Activated gamma-delta T cell treated with Interleukin-2 at 50 U/mL for 16 hours (primary cell): Measurements from ENCODE around the gene POLR1D.

Source experiments
- DNase-seq: peaks from one replicate; pipeline ENCODE4 v3.0.0-alpha.2; 2020

Gene POLR1D

GRCh38 chr13:27621366-27622101, at the start of gene POLR1D:
POLR1D (plus strand) TSS chr13:27621892; CDS start chr13:27621984, 92 bp downstream.
- peak; percentile 85 for DNase-seq

- DNase-seq: no peak
These were observed 49.3 kb upstream of the POLR1D start for GRCh38 chr13:27572234-27572901.

GRCh38 chr13:27573265-27573664, 48.4 kb upstream of the POLR1D start:
- DNase-seq: no peak

DNA sequence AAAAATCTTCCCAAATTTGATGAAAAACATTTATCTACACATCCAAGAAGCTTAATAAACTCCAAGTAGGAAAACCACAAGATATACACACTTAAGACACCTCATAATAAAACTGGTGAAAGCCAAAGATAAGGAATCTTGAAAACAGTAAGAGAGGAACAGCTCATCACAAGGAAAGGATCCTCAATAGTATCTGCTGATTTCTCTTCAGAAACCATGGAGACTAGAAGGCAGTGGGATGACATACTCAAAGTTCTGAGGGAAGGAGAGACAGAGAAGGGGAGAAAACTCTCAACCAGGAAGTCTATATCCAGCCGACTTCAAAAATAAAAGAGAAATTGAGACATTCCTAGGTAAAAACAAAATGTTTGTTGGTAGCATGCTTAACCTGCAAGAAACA, 47.0 kb upstream of the POLR1D start:
- no peak for DNase-seq

DNA sequence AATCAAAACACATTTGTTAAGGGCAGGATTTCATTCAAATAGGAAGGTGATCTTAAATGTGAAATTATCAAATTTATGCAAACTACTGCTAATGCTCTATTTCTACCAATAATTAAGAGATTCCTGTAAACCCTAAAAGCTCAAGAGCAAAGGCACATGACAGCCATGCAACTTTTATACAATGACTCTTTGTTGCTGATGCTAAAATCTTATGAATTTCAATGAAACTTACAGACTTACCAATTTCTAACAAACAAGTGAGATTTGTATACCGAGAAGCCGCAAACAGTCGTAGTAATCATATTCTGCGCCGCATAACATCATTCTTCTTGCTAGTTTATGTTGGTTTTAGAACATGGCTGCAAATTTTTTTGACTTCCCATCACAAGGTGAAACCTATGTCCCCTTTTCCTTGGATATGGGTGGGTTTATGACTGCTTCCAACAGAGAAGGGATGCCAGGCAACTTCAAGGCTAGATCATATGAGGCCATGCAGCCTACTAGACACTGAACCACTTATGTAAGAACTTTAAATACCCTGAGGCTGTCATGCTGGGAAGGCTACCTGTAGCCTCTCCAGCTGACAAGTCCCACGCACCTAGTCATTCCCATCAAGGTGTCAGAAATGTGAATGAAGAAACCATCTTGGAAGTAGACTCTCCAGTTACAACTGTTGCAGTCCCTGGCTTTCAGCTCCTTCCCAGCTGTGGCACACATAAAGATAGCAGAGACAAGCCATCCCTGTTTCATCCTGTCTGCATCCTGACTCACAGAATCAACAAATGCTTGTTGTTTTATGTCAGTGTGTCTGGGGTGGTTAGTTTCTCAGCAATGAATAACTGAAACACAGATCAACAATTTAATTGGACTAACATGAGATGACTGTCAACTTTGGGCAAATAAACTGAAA, 43.3 kb upstream of the POLR1D start:
- no peak for DNase-seq

DNA sequence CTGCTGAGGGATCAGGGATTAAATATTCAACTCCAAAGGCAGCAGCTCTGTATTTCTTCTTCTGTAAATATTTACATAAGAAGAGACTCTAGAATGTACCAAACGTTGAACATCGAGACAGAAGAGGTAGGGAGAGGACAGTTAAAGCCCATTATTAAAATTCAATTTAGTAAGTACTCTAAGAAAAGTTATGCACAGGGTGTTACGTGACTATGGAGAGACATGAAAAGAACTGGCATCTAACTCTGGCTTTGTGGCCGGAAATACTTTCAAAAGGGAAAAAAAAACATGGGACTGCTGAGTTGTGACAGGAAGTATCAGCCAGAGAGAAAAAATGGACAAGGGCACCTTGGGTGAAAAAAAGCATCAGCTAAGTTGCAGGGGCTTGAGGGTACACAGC, 38.0 kb upstream of the POLR1D start:
- no peak for DNase-seq

DNA sequence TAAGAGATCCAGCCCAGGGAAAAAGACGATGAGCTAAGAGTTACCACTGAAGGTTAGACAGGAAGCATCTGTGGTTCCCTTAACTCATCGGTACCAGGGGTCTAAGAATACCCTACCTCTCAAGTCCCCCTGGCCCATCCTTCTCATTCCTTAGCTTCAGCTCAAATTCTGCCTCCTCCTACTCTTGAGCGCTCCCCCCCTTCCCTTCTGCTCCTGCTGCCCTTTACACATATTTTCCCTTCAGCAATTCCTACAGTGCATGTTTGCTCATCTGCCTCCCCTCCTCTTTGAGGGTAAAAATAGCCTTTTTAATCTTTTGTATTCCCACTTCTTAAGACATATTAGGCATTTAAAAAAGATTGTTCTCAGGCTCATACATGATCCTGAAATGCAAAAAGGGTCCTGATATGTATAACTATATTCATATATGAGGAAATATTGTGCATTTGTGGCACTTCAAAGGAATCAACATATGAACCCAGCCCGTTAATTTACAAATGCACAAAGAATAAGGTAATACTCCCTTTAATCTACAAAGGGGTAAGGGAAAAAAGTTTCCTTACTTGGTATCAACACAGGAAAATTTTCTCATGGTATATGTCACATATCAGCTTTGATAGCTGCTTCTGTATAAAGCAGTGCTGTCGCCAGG, 34.5 kb upstream of the POLR1D start:
- DNase-seq: no peak

DNA sequence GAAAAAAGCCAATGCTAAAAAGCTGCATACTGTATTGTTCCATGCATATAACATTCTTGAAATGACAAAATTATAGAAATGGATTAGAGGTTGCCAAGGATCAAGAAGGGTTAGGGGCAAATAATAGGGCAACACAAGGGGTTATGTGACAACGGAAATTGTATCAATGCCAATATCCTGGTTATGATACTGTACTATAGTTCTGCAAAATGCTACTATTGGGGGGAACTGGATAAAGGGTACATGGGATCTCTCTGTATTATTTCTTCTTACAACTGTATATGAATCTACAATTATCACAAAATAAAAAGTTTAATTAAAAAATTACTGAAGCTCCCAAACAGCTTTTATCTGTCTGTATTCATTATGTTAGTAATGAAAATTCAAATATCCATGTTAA, 33.3 kb upstream of the POLR1D start:
- DNase-seq: no peak

DNA sequence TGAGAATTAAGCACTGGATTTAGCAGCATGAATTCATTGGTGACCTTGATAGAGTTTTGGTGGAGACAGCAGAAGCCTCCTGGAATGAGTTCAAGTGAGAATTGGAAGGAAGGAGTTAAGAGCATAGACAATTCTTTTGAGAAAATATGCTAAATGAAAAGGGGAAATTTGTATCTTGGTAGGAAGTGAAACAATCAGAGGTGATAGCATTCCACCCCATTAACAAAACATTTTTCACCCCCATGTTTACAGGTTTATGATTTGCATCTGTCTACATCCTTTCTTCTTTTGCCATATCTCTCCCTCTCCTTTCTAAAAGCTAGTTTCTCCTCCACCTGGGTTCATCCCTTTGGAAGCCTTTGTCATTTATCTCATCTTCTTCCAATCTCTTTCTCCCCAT, 28.8 kb upstream of the POLR1D start:
- DNase-seq: no peak

DNA sequence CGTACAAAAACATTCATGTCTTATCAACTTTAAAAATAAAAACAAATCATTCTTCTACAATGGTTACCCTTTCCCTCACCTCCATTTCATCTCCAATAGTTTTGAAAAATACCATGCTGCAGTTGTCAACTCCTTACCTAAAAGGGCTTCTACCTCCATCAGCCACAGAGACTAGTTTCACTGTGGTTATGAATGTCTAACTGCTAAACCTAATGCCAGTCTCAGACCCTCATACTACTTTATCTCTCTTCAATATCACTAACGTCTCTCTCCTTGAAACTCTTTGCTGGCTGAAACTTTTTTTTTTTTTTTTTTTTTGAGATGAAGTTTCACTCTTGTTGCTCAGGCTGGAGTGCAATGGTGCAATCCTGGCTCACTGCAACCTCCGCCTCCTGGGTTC, 28.4 kb upstream of the POLR1D start:
- no peak for DNase-seq

GRCh38 chr13:27595055-27595811, 26.5 kb upstream of the POLR1D start:
- no peak for DNase-seq

DNA sequence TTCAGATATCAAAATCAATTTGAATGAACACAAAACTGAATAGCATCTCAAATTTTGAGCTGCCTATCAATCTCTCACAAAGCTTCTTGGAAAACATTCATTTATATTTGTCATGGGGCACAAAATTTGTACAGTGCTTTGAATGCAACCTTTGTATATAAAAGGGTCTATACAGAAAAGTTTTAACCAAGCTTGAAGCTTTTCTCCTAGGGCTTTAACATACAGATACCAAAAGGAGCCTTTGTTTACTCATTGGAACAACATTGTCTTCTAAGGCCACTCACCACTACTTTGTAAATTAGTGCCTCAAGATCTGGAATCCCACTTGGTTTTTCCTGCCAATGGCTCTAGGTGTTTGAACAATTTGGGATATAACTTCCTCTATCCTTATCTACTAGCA, 22.6 kb upstream of the POLR1D start:
- DNase-seq: no peak

DNA sequence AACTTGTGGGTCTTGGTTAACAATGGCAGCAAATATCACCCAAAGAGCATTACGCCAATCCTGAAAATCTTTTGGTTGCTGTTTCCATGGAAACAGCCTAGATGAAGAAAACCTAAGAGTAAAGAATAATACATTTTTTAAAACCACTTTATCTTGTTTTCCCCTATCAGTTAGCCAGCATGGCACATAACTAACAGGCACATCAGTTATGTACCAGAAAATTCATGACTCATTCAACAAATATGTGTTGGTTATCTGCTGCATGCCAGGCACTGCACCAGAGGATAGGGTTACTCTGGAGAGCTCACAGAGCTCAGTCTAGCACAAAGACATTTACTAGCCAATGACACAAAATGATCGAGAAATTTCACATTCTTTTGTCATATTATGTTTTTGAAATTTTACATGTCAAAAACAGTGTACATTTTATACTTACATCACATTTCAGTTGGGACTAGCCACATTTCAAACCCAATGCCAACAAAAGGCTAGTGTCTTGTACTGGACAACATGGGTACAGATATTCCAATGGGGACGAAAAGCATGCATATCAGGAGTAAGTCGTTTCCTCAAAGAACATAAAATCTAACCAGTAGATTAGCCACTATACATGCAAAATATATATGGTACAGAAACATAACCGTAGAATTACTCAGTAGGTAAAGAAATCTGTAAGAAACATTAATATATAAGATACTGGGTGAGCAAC, 21.7 kb upstream of the POLR1D start:
- DNase-seq: no peak

DNA sequence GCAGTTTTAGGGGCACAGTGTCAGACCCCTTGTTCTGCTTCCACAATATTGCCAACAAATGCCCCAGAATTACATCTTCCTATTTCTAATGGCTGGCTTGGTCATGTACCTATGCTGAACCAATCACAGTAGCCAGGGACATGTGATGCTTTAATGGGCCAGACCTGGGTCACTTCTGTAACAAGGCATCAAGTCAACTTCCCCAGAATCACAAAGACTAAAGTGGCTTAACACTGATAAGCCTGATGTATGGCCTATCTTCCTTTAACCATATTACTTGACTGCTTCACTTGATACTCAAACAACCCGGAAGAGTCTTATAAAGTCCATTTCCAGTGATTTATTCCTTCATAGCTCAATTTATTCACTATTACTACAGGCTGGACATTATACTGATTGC, 21.0 kb upstream of the POLR1D start:
- DNase-seq: no peak

DNA sequence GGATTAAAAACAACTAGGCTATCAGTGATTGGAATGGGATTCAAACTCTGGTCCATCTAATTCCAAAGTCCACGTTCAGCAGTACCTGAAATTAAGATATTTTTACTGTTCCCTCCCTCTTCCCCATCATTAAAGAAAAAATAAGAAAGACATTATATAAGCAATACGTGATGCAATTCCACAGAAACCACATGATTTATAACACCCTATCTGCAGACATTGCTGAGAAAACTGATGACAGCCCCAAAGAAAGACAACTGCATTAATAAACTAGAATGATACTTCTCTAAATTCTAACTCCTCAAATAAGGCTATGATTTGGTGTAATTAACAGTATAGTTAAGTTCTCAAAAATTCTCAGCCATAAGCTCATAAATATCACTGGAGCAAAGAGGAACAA, 20.5 kb upstream of the POLR1D start:
- DNase-seq: no peak

DNA sequence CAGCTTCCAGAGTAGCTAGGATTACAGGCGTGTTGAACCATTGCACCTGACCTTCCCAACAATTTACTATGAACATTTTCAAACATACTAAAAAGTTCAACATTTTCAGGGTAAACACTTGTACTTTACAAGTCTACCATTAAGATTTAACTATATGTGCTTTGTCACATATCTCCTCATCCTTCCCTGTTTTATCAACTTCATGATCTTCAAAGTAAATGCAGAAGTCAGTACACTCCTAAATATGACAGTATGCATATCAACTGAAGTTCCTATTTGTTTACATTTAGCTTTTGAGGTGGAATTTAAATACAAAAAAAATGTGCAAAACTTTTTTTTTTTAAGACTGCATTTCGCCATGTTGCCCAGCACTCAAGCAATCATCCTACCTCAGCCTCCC, 19.9 kb upstream of the POLR1D start:
- no peak for DNase-seq

DNA sequence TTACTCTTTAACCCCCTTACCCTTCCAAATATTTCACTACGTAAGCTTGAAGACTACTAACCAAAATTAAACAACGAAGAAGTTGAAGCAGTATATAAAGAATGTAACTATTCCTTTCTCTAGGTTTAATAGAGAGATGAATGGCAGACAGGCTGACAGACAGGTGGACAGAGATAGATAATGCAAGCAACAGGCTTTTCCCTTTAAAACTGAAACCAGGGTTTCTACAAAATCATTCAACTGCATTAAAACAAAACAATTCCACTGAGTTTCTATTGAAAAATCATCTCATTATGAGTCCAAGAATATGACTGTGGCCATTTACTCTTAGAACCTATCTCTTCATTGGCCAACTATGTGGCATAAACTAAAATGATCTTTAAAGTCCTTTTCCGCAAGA, 16.6 kb upstream of the POLR1D start:
- DNase-seq: no peak

DNA sequence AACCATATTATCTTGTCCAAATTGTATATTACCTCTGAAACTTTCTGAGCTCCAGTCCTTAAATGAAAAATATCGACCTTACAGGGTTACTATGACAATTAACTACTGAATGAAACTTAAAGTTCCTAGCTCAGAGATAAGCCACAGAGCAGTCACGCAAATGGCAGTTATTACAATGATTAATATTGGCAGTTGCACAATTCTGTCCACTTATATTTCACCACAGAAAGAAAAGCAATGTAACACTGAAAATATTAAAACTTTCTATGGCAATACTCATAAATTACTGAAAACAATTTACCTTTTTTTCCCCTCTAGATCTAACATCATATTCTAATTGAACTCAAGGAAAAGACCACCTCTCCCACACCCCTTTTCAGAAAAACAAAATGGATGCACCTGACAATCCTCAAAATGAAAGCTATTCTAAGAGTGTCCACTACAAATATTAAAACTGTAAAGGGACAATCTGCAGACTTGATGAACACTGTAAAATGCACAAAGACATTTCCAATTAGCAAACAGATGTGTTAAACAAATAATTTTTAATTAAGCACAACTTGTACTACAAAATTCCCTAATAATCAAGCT, 16.0 kb upstream of the POLR1D start:
- DNase-seq: no peak

DNA sequence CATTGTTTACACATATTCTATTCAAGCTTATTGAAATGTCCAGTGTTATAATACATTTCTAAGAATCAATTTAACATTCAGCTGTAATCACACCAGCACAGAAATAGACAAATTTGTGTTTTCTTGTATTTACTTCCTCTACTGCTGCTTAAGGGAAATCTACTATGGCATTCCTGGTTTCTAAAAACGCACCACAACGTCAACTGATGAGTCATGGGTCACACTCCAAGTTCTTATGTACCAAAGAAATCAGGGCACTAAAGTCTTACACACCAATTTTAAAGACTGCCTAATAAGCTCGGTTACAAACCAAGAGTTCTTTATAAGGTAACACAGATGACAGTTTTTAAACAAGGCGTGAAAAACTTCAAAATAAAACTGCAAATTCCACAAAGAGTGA, 14.6 kb upstream of the POLR1D start:
- no peak for DNase-seq

- no peak for DNase-seq
These were observed 8.1 kb upstream of the POLR1D start for GRCh38 chr13:27613628-27614027.

DNA sequence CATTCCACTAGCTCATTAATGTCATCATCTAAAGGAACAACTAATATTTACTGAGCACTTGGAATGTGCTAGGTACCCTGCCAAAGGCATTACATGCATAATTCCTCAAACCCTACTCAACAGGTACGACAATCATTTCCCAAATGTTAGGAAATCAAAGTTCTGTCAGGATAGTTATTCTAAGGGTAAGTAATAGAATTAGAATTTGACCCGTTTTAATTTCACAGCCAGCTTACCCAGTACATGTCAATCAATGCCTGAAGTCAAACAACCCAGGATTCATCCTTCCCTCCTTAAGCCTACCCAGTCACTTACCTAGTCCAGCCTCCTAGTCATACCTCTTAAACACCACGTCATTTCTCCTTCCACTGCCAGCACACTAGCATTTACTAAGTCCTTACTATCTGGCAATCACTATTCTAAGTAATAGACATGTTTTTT, 3.8 kb upstream of the POLR1D start:
- DNase-seq: no peak
